Upper lobe of left lung (tissue), 4 donors: ENCODE data around the gene PCBD1.

Experiments used
- CTCF ChIP-seq, 6 experiments: fragments of 450-650 bp in 4 of 6; fragments of 200-600 bp in 2 of 6; sonication (generic) in 2 of 6; IDR thresholded peaks; one replicate each; pipeline ENCODE4 v1.5.1; 2016 to 2019; ENCODE audit warnings: antibody characterized with exemption in 6 of 6
- EP300 ChIP-seq, 4 donors: sonication (generic); formaldehyde crosslinking; IDR thresholded peaks; one replicate each; pipeline ENCODE4 v1.5.1; 2017; ENCODE audit warnings: antibody characterized with exemption in 4 of 4, control low read depth in 2 of 4
- POLR2A ChIP-seq, 4 donors: fragments of 450-650 bp; IDR thresholded peaks; one replicate each; pipeline ENCODE4 v1.5.1; 2016 to 2017; ENCODE audit warnings: antibody characterized with exemption in 4 of 4, mild to moderate bottlenecking in 2 of 4
- POLR2AphosphoS5 ChIP-seq, 2 donors: sonication (generic); formaldehyde crosslinking; IDR thresholded peaks; one replicate each; pipeline ENCODE4 v1.5.1; 2017; ENCODE audit warnings: antibody characterized with exemption in 2 of 2

- no peak for TF ChIP-seq POLR2AphosphoS5 (IDR thresholded peaks at IDR 0.05)
- TF ChIP-seq CTCF (IDR thresholded peaks at IDR 0.05) = no peak
- TF ChIP-seq POLR2A (IDR thresholded peaks at IDR 0.05) = no peak
- TF ChIP-seq EP300 (IDR thresholded peaks at IDR 0.05) = no peak
Observed at GRCh38 chr10:70890917-70891431, 2.6 kb upstream of the PCBD1 start.
